HepG2 (cell line): Measurements from ENCODE around the gene ZNF490. TPM values are rescaled to one million over a fixed set of nuclear protein-coding genes. Genes with fewer than 3 reads are reported as not detected.

ENCODE experiments used
- BRD4 ChIP-seq: sonication (generic); formaldehyde crosslinking; IDR thresholded peaks from 2 replicates; pipeline ENCODE4 v1.4.0; 2020; ENCODE audit warnings: missing genetic modification reagents
- MLXIP ChIP-seq: sonication (generic); formaldehyde crosslinking; IDR thresholded peaks from 2 replicates; pipeline ENCODE4 v1.9.0; 2021; ENCODE audit warnings: missing genetic modification reagents, borderline replicate concordance
- NPAS2 ChIP-seq: sonication (generic); formaldehyde crosslinking; IDR thresholded peaks from 2 replicates; pipeline ENCODE4 v1.8.0; 2022; ENCODE audit warnings: mild to moderate bottlenecking, missing genetic modification reagents, borderline replicate concordance
- PAXIP1 ChIP-seq: sonication (generic); formaldehyde crosslinking; conservative IDR thresholded peaks from 2 replicates; pipeline ENCODE4 v1.4.0; 2020; ENCODE audit warnings: mild to moderate bottlenecking, missing genetic modification reagents, moderate library complexity
- PRDM15 ChIP-seq: sonication (generic); formaldehyde crosslinking; IDR thresholded peaks from 2 replicates; pipeline ENCODE4 v1.4.0; 2020; ENCODE audit warnings: missing genetic modification reagents
- PREB ChIP-seq: sonication (generic); formaldehyde crosslinking; IDR thresholded peaks from 2 replicates; pipeline ENCODE4 v1.4.0; 2020; ENCODE audit warnings: missing genetic modification reagents
- SIN3A ChIP-seq: IDR thresholded peaks from 2 replicates; pipeline ENCODE4 v1.6.1; 2011; ENCODE audit warnings: low read depth, mild to moderate bottlenecking, control low read depth, low read length, borderline replicate concordance
- ZNF143 ChIP-seq: sonication (generic); formaldehyde crosslinking; IDR thresholded peaks from 2 replicates; pipeline ENCODE4 v1.4.0; 2020; ENCODE audit warnings: missing genetic modification reagents
- ZNF251 ChIP-seq: sonication (generic); formaldehyde crosslinking; IDR thresholded peaks from 2 replicates; pipeline ENCODE4 v1.9.0; 2021; ENCODE audit warnings: mild to moderate bottlenecking, missing genetic modification reagents
- ZNF329 ChIP-seq: sonication (generic); formaldehyde crosslinking; IDR thresholded peaks from 2 replicates; pipeline ENCODE4 v1.9.0; 2021; ENCODE audit warnings: low read depth, mild to moderate bottlenecking, missing genetic modification reagents
- ZNF558 ChIP-seq: sonication (generic); formaldehyde crosslinking; IDR thresholded peaks from 2 replicates; pipeline ENCODE4 v1.9.0; 2022; ENCODE audit warnings: mild to moderate bottlenecking, missing genetic modification reagents, borderline replicate concordance
- ZNF574 ChIP-seq: sonication (generic); formaldehyde crosslinking; IDR thresholded peaks from 2 replicates; pipeline ENCODE4 v1.4.0; 2020; ENCODE audit warnings: missing genetic modification reagents
- ZNF776 ChIP-seq: sonication (generic); formaldehyde crosslinking; IDR thresholded peaks from 2 replicates; pipeline ENCODE4 v1.4.0; 2020; ENCODE audit warnings: mild to moderate bottlenecking, missing genetic modification reagents
- polyA plus RNA-seq, 8 experiments: library from polyadenylated mRNA; depleted of rRNA in 3 of 8; stranded (reverse) in 7 of 8; unstranded in 1 of 8; fragments of >200 nt; fragmentation: Illumina TruSeq in 4 of 8; extraction: Trizol in 4 of 8; gene quantifications; 2 replicates each; pipeline versions ENCODE4 v1.2.1 to v1.2.3, GENCODE V29; 2011 to 2016; ENCODE audit warnings: low read depth in 4 of 8, missing spikeins in 1 of 8, mixed read lengths in 1 of 8; ENCODE audit not compliant: insufficient read depth in 1 of 8
- total RNA-seq, 5 experiments: library from RNA; depleted of rRNA; stranded (reverse); fragments of >200 nt; fragmentation: Illumina TruSeq; extraction: Trizol; gene quantifications; 2 replicates each; pipeline ENCODE4 v1.2.3, GENCODE V29; 2016; ENCODE audit warnings: low read depth in 1 of 5

Gene ZNF490
- total and polyA plus RNA-seq, 2 of the 13 experiments (the other 11 are each of a cell fraction or from before 2014, with no cell fraction given), result 1.3 to 2.9 TPM

- no peak for TF ChIP-seq MLXIP
- TF ChIP-seq PREB (CRISPR knock-in tag), result no peak
- peak; percentile 17; the same call in 1 of the 2 replicates for TF ChIP-seq ZNF329 (CRISPR knock-in tag)
- no peak for TF ChIP-seq ZNF558 (CRISPR knock-in tag)
- peak; percentile 19; the same call in 1 of the 2 replicates for TF ChIP-seq PAXIP1 (CRISPR knock-in tag)
- TF ChIP-seq BRD4 (CRISPR knock-in tag), result peak; percentile 44; the same call in 1 of the 2 replicates
- TF ChIP-seq ZNF776 (CRISPR knock-in tag), result no peak; the same call in 1 of the 2 replicates
- TF ChIP-seq ZNF574 (CRISPR knock-in tag), result peak; percentile 91
- TF ChIP-seq PRDM15 (CRISPR knock-in tag), result no peak
- TF ChIP-seq ZNF251 (CRISPR knock-in tag), result no peak
- TF ChIP-seq NPAS2, result no peak
- peak; percentile 98 for TF ChIP-seq SIN3A
- no peak; the same call in 1 of the 2 replicates for TF ChIP-seq ZNF143
These were observed at the start of gene ZNF490, which contains the start of gene ZNF791 (continued) for GRCh38 chr19:12610540-12611360.
